ENCODE results near the gene CHAD. TPM values are rescaled to one million over a fixed set of nuclear protein-coding genes. Genes with fewer than 3 reads are reported as not detected.

The CHAD gene
- polyA plus RNA-seq, 1 donor (not counting 4 experiments of a cell fraction or from before 2014, with no cell fraction given), result not detected

- Histone ChIP-seq H3K36me3 (ENCODE audit: control insufficient read depth in 2 of 2, extremely low read depth in 1 of 2, insufficient read depth in 2 of 2, low read length in 2 of 2) (no peaks in the 10 kb centered on the region), H3K27ac (ENCODE audit: control insufficient read depth, insufficient read depth, low read length) (no peak overlapping the region), H2AFZ (ENCODE audit: control insufficient read depth, low read length) (peak overlapping the region; percentile 86), H3K9me1 (ENCODE audit: control insufficient read depth, extremely low read depth, insufficient read depth, low read length) (no peaks in the 10 kb centered on the region), H3K4me2 (ENCODE audit: control insufficient read depth, extremely low read depth, insufficient read depth, low read depth, low read length) (peak overlapping the region; percentile 36), H3K9me3 (ENCODE audit: control insufficient read depth, low read depth, low read length) (no peaks in the 10 kb centered on the region), H3K4me3 (ENCODE audit: control insufficient read depth in 2 of 3, extremely low read depth in 1 of 3, insufficient read depth in 2 of 3, low read depth in 1 of 3, low read length in 3 of 3) (no peak overlapping the region), H4K20me1 (ENCODE audit: control insufficient read depth, extremely low read depth, insufficient read depth, low read length) (no peaks in the 10 kb centered on the region), H3K27me3 (ENCODE audit: control insufficient read depth, extremely low read depth, insufficient read depth, low read length) (no peaks in the 10 kb centered on the region), H3K9ac (ENCODE audit: control insufficient read depth, extremely low read depth, insufficient read depth, low read length) (no peak overlapping the region), H3K79me2 (ENCODE audit: control insufficient read depth, insufficient read depth, low read length) (no peaks in the 10 kb centered on the region), H3K4me1 (ENCODE audit: control insufficient read depth, extremely low read depth, insufficient read depth, low read length) (peaks cover 43% of the 10 kb centered on the region)
- dilution Hi-C loops (cut with MboI; ENCODE audit: extremely low pct_ligation_motif_present, low sequenced_read_pairs), result no loop called here
- FAIRE-seq, result peak; percentile 61
- TF ChIP-seq CTCF (optimal IDR thresholded peaks at IDR 0.05 in 1 of 3, IDR thresholded peaks at IDR 0.05 in 1 of 3, conservative IDR thresholded peaks at IDR 0.05 in 1 of 3; ENCODE audit: extremely low read depth in 1 of 3, insufficient read depth in 2 of 3, low read length in 3 of 3) (no peak), EZH2 (IDR thresholded peaks at IDR 0.05; ENCODE audit: low read length) (no peak)
- DNase-seq (ENCODE audit: low read depth, low spot score), result no peak
Measured at GRCh38 chr17:50505591-50506130, 37.0 kb upstream of the CHAD start.

GRCh38 chr17:50502301-50502990 is 33.8 kb upstream of the CHAD start:
- Histone ChIP-seq H3K27ac (ENCODE audit: control insufficient read depth, insufficient read depth, low read length) (no peak overlapping the region), H3K9ac (ENCODE audit: control insufficient read depth, extremely low read depth, insufficient read depth, low read length) (no peak overlapping the region), H3K4me2 (ENCODE audit: control insufficient read depth, extremely low read depth, insufficient read depth, low read depth, low read length) (no peak overlapping the region), H3K9me1 (ENCODE audit: control insufficient read depth, extremely low read depth, insufficient read depth, low read length) (no peaks in the 10 kb centered on the region), H3K79me2 (ENCODE audit: control insufficient read depth, insufficient read depth, low read length) (no peaks in the 10 kb centered on the region), H3K36me3 (ENCODE audit: control insufficient read depth in 2 of 2, extremely low read depth in 1 of 2, insufficient read depth in 2 of 2, low read length in 2 of 2) (no peaks in the 10 kb centered on the region), H3K9me3 (ENCODE audit: control insufficient read depth, low read depth, low read length) (no peaks in the 10 kb centered on the region), H3K4me1 (ENCODE audit: control insufficient read depth, extremely low read depth, insufficient read depth, low read length) (peaks cover 37% of the 10 kb centered on the region), H4K20me1 (ENCODE audit: control insufficient read depth, extremely low read depth, insufficient read depth, low read length) (no peaks in the 10 kb centered on the region), H3K27me3 (ENCODE audit: control insufficient read depth, extremely low read depth, insufficient read depth, low read length) (no peaks in the 10 kb centered on the region), H3K4me3 (ENCODE audit: control insufficient read depth in 2 of 3, extremely low read depth in 1 of 3, insufficient read depth in 2 of 3, low read depth in 1 of 3, low read length in 3 of 3) (no peak overlapping the region), H2AFZ (ENCODE audit: control insufficient read depth, low read length) (no peak overlapping the region)
- DNase-seq (ENCODE audit: low read depth, low spot score) (no peak), FAIRE-seq (no peak)
- TF ChIP-seq EZH2 (IDR thresholded peaks at IDR 0.05; ENCODE audit: low read length) (no peak), CTCF (optimal IDR thresholded peaks at IDR 0.05 in 1 of 3, IDR thresholded peaks at IDR 0.05 in 1 of 3, conservative IDR thresholded peaks at IDR 0.05 in 1 of 3; ENCODE audit: extremely low read depth in 1 of 3, insufficient read depth in 2 of 3, low read length in 3 of 3) (no peak)
- dilution Hi-C loops (cut with MboI; ENCODE audit: extremely low pct_ligation_motif_present, low sequenced_read_pairs), result no loop called here

Measured in keratinocyte (primary cell).